Ascending aorta (tissue), 2 donors: Measurements from ENCODE around the gene CFAP54. TPM values are rescaled to one million over a fixed set of nuclear protein-coding genes. Genes with fewer than 3 reads are reported as not detected.

Source experiments
- DNase-seq, 2 donors: peaks; one replicate each; pipeline ENCODE4 v3.0.0-alpha.2; 2019; ENCODE audit warnings: low spot score in 2 of 2
- H3K27ac ChIP-seq, 2 donors: fragments of 200-600 bp; sonication (generic); one replicate each; pipeline ENCODE4 v1.5.1; 2016 to 2017; ENCODE audit warnings: mild to moderate bottlenecking in 1 of 2
- H3K27me3 ChIP-seq: fragments of 200-600 bp; sonication (generic); one replicate; pipeline ENCODE4 v1.5.1; 2017
- H3K36me3 ChIP-seq, 2 donors: fragments of 200-600 bp; sonication (generic); one replicate each; pipeline ENCODE4 v1.5.1; 2016
- H3K4me1 ChIP-seq, 2 donors: fragments of 200-600 bp; sonication (generic); one replicate each; pipeline ENCODE4 v1.5.1; 2016 to 2017; ENCODE audit warnings: mild to moderate bottlenecking in 1 of 2
- H3K4me3 ChIP-seq, 2 donors: fragments of 200-600 bp; sonication (generic); one replicate each; pipeline ENCODE4 v1.5.1; 2016 to 2017; ENCODE audit warnings: mild to moderate bottlenecking in 1 of 2
- H3K9me3 ChIP-seq, 2 donors: fragments of 200-600 bp; sonication (generic); one replicate each; pipeline ENCODE4 v1.5.1; 2016
- CTCF ChIP-seq, 3 experiments: fragments of 200-600 bp in 2 of 3; fragments of 450-650 bp in 1 of 3; sonication (generic) in 2 of 3; IDR thresholded peaks; one replicate each; pipeline ENCODE4 v1.5.1; 2016 to 2019; ENCODE audit warnings: antibody characterized with exemption in 3 of 3, mild to moderate bottlenecking in 1 of 3, moderate library complexity in 1 of 3
- intact Hi-C: fragments of 100-400 bp; cut with DNase I; formaldehyde crosslinking; loops from one replicate; pipeline ENCODE4 v1.15.1; 2023
- total RNA-seq: library from RNA; depleted of rRNA; stranded (reverse); fragments of >200 nt; gene quantifications from one replicate; pipeline ENCODE4 v1.1.0, GENCODE V29; 2016

The CFAP54 gene
- total RNA-seq, 1 donor from 2014 or later = not detected

DNA sequence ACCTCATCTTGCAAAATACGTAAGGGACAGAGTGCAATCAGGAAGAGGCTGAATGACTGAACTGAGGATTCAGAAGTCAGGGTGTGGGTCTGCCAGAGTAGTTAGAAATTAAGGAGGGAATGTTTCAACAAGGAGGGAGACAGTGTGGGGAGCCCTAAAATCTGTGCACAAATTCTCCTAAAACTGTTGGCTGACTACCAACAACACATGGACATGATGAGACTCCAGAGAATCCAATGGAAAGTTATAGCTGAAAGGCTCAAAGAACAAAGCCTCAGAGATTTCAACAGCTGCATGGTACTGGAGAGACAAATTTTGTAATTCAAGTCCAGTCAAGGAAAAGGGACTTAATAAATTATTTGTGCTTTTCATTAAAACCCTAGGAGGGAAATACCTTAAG, 381.6 kb downstream of the CFAP54 start:
- Histone ChIP-seq H3K4me3 (no peak overlapping the region), H3K27ac (no peak overlapping the region), H3K27me3 (no peaks in the 10 kb centered on the region), H3K4me1 (no peaks in the 10 kb centered on the region), H3K36me3 (no peaks in the 10 kb centered on the region), H3K9me3 (no peaks in the 10 kb centered on the region)
- TF ChIP-seq CTCF (IDR thresholded peaks at IDR 0.05) = no peak
- intact Hi-C loops = no loop called here
- DNase-seq = no peak

- H3K27me3 ChIP-seq = no peaks in the 10 kb centered on the region
- no peaks in the 10 kb centered on the region for H3K9me3 ChIP-seq
- no peak for TF ChIP-seq CTCF (IDR thresholded peaks at IDR 0.05)
- H3K36me3 ChIP-seq = no peaks in the 10 kb centered on the region
- no peak for DNase-seq
- intact Hi-C loops = no loop called here
- no peak overlapping the region for H3K4me3 ChIP-seq
- no peaks in the 10 kb centered on the region for H3K4me1 ChIP-seq
- no peak overlapping the region for H3K27ac ChIP-seq
Observed at GRCh38 chr12:96872961-96873360, 383.6 kb downstream of the CFAP54 start.

DNA sequence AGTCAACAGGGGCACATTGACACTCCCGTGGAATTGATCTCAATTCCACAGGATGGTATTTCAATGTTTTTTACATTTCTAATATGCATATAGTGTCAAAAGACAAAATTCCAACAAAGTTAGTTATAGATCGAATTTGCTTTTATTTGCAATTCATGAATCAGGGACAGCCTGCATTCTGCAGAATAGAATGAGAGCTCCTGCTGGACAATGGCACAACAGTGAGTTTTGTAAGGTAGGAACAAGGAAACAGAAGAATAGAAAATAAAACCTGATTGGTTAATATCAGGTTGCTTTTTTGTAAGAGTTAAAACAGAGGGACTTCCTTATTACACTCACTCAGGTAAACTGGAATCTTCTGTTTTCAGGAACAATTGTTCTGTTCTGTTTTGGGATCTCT, 384.8 kb downstream of the CFAP54 start:
- Histone ChIP-seq H3K27me3 (no peaks in the 10 kb centered on the region), H3K27ac (no peak overlapping the region), H3K36me3 (no peaks in the 10 kb centered on the region), H3K4me1 (no peaks in the 10 kb centered on the region), H3K9me3 (no peaks in the 10 kb centered on the region), H3K4me3 (no peak overlapping the region)
- intact Hi-C loops = no loop called here
- no peak for TF ChIP-seq CTCF (IDR thresholded peaks at IDR 0.05)
- no peak for DNase-seq

DNA sequence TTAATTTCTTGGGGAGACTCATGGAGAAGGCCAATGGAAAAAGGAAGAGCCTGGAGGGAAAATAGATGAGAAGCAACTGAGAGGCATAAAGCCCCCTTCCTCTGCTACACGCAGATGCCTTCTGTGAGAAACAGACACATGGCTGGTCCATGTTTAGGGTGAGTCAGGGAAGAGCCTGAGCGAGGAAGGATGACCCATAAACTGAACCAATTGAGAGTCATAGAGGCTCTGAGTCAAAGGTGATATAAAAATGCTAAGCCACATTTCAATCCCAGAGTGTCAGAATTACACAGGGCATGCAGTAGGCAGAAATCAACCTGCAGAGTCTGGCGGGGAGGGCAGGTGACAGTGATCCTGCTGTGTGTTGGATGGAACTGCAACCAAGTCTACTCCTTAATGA, 387.6 kb downstream of the CFAP54 start:
- no peak for DNase-seq
- intact Hi-C loops = no loop called here
- H3K27ac ChIP-seq = no peak overlapping the region
- H3K4me3 ChIP-seq = no peak overlapping the region
- H3K27me3 ChIP-seq = no peaks in the 10 kb centered on the region
- no peak for TF ChIP-seq CTCF (IDR thresholded peaks at IDR 0.05)
- no peaks in the 10 kb centered on the region for H3K36me3 ChIP-seq
- no peaks in the 10 kb centered on the region for H3K9me3 ChIP-seq
- H3K4me1 ChIP-seq = no peaks in the 10 kb centered on the region

GRCh38 chr12:96878704-96879103, 389.3 kb downstream of the CFAP54 start:
- DNase-seq = no peak
- intact Hi-C loops = no loop called here
- H3K27me3 ChIP-seq = no peaks in the 10 kb centered on the region
- H3K4me1 ChIP-seq = no peaks in the 10 kb centered on the region
- no peaks in the 10 kb centered on the region for H3K9me3 ChIP-seq
- TF ChIP-seq CTCF (IDR thresholded peaks at IDR 0.05) = no peak
- H3K36me3 ChIP-seq = no peaks in the 10 kb centered on the region
- no peak overlapping the region for H3K4me3 ChIP-seq
- H3K27ac ChIP-seq = no peak overlapping the region

DNA sequence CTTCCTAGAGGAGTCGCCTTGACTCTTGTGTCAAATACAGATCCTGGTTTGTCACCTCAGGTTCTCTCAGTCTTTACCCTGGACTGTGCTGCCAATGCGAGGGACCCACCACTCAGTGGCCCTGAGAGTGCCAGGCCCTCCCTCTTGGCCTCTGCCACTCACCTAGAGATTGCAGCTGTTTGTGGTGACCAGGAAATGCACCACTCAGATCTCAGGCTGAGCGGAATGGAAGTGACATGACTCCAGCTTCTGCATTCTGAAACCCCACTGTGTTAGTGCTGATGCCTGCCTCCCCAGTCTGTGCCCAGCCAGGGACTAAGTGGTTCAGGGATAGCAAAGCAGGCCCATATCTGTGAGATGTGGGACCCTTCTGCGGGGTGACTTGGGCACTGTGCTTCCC, 389.9 kb downstream of the CFAP54 start:
- Histone ChIP-seq H3K4me3 (no peak overlapping the region), H3K27ac (no peak overlapping the region), H3K4me1 (no peaks in the 10 kb centered on the region), H3K36me3 (no peaks in the 10 kb centered on the region), H3K9me3 (no peaks in the 10 kb centered on the region), H3K27me3 (no peaks in the 10 kb centered on the region)
- intact Hi-C loops = no loop called here
- no peak for TF ChIP-seq CTCF (IDR thresholded peaks at IDR 0.05)
- no peak for DNase-seq
